HepG2 (cell line): Measurements from ENCODE around the gene SLC35F3. TPM values are rescaled to one million over a fixed set of nuclear protein-coding genes. Genes with fewer than 3 reads are reported as not detected.

Experiments used
- CSRNP2 ChIP-seq: sonication (generic); formaldehyde crosslinking; conservative IDR thresholded peaks from 2 replicates; pipeline ENCODE4 v1.8.0; 2022; ENCODE audit warnings: low read depth, missing genetic modification reagents
- ESRRA ChIP-seq: sonication (generic); formaldehyde crosslinking; IDR thresholded peaks from 2 replicates; pipeline ENCODE4 v1.5.1; 2020; ENCODE audit warnings: mild to moderate bottlenecking, low read depth, missing genetic modification reagents
- FOXK1 ChIP-seq: sonication (generic); formaldehyde crosslinking; IDR thresholded peaks from 2 replicates; pipeline ENCODE4 v1.4.0; 2020; ENCODE audit warnings: low read depth, missing genetic modification reagents, borderline replicate concordance
- FOXP1 ChIP-seq, 2 experiments: fragments of 450-650 bp in 1 of 2; IDR thresholded peaks; 2 replicates each; pipeline ENCODE4 v1.6.1; 2017 to 2018; ENCODE audit warnings: antibody characterized with exemption in 1 of 2
- FOXP4 ChIP-seq: sonication (generic); formaldehyde crosslinking; IDR thresholded peaks from 2 replicates; pipeline ENCODE4 v1.4.0; 2020; ENCODE audit warnings: missing genetic modification reagents
- MYC ChIP-seq: sonication (generic); formaldehyde crosslinking; IDR thresholded peaks from 2 replicates; pipeline ENCODE4 v1.9.0; 2021; ENCODE audit warnings: missing genetic modification reagents, borderline replicate concordance
- NR2C2 ChIP-seq: sonication (generic); formaldehyde crosslinking; IDR thresholded peaks from 2 replicates; pipeline ENCODE4 v1.4.0; 2020; ENCODE audit warnings: missing genetic modification reagents, mild to moderate bottlenecking, moderate library complexity, borderline replicate concordance
- NR3C1 ChIP-seq: sonication (generic); formaldehyde crosslinking; IDR thresholded peaks from 2 replicates; pipeline ENCODE4 v1.4.0; 2020; ENCODE audit warnings: missing genetic modification reagents
- PHF8 ChIP-seq: sonication (generic); formaldehyde crosslinking; IDR thresholded peaks from 2 replicates; pipeline ENCODE4 v1.5.0; 2020; ENCODE audit warnings: missing genetic modification reagents
- REL ChIP-seq: sonication (generic); formaldehyde crosslinking; conservative IDR thresholded peaks from 2 replicates; pipeline ENCODE4 v1.8.0; 2022; ENCODE audit warnings: mild to moderate bottlenecking, missing genetic modification reagents, moderate library complexity
- RORA ChIP-seq: sonication (generic); formaldehyde crosslinking; IDR thresholded peaks from 2 replicates; pipeline ENCODE4 v1.5.0; 2020; ENCODE audit warnings: mild to moderate bottlenecking, missing genetic modification reagents, moderate library complexity
- SMAD1 ChIP-seq: sonication (generic); formaldehyde crosslinking; IDR thresholded peaks from 2 replicates; pipeline ENCODE4 v1.4.0; 2020; ENCODE audit warnings: missing genetic modification reagents, low read depth, mild to moderate bottlenecking, borderline replicate concordance
- SP1 ChIP-seq, 2 experiments: fragments of 450-650 bp in 1 of 2; sonication (generic) in 1 of 2; formaldehyde crosslinking in 1 of 2; IDR thresholded peaks; 2 replicates each; pipeline versions ENCODE4 v1.4.0 to v1.6.1; 2016 to 2020; ENCODE audit warnings: missing genetic modification reagents in 1 of 2
- TBX2 ChIP-seq: sonication (generic); formaldehyde crosslinking; IDR thresholded peaks from 2 replicates; pipeline ENCODE4 v1.5.0; 2020; ENCODE audit warnings: missing genetic modification reagents, mild to moderate bottlenecking, borderline replicate concordance
- TCF7 ChIP-seq: sonication (generic); IDR thresholded peaks from 2 replicates; pipeline ENCODE4 v1.6.1; 2016; ENCODE audit warnings: antibody characterized with exemption, low read depth
- THAP7 ChIP-seq: sonication (generic); formaldehyde crosslinking; IDR thresholded peaks from 2 replicates; pipeline ENCODE4 v1.8.1; 2023; ENCODE audit warnings: mild to moderate bottlenecking, missing genetic modification reagents
- ZFX ChIP-seq: sonication (generic); formaldehyde crosslinking; IDR thresholded peaks from 2 replicates; pipeline ENCODE4 v1.4.0; 2020; ENCODE audit warnings: mild to moderate bottlenecking, low read depth, missing genetic modification reagents, moderate library complexity
- ZNF143 ChIP-seq: sonication (generic); formaldehyde crosslinking; IDR thresholded peaks from 2 replicates; pipeline ENCODE4 v1.4.0; 2020; ENCODE audit warnings: missing genetic modification reagents
- ZNF382 ChIP-seq: sonication (generic); formaldehyde crosslinking; IDR thresholded peaks from 2 replicates; pipeline ENCODE4 v1.5.0; 2020; ENCODE audit warnings: missing genetic modification reagents, mild to moderate bottlenecking, borderline replicate concordance
- ZNF44 ChIP-seq: sonication (generic); formaldehyde crosslinking; IDR thresholded peaks from 2 replicates; pipeline ENCODE4 v1.5.1; 2020; ENCODE audit warnings: mild to moderate bottlenecking, missing genetic modification reagents
- ZSCAN5A ChIP-seq: sonication (generic); formaldehyde crosslinking; IDR thresholded peaks from 2 replicates; pipeline ENCODE4 v1.8.0; 2022; ENCODE audit warnings: mild to moderate bottlenecking, missing genetic modification reagents, borderline replicate concordance
- polyA plus RNA-seq, 8 experiments: library from polyadenylated mRNA; depleted of rRNA in 3 of 8; stranded (reverse) in 7 of 8; unstranded in 1 of 8; fragments of >200 nt; fragmentation: Illumina TruSeq in 4 of 8; extraction: Trizol in 4 of 8; gene quantifications; 2 replicates each; pipeline versions ENCODE4 v1.2.1 to v1.2.3, GENCODE V29; 2011 to 2016; ENCODE audit warnings: low read depth in 4 of 8, missing spikeins in 1 of 8, mixed read lengths in 1 of 8; ENCODE audit not compliant: insufficient read depth in 1 of 8
- total RNA-seq, 5 experiments: library from RNA; depleted of rRNA; stranded (reverse); fragments of >200 nt; fragmentation: Illumina TruSeq; extraction: Trizol; gene quantifications; 2 replicates each; pipeline ENCODE4 v1.2.3, GENCODE V29; 2016; ENCODE audit warnings: low read depth in 1 of 5

Gene SLC35F3
- total and polyA plus RNA-seq, 2 of the 13 experiments (the other 11 are each of a cell fraction or from before 2014, with no cell fraction given): not detected

DNA sequence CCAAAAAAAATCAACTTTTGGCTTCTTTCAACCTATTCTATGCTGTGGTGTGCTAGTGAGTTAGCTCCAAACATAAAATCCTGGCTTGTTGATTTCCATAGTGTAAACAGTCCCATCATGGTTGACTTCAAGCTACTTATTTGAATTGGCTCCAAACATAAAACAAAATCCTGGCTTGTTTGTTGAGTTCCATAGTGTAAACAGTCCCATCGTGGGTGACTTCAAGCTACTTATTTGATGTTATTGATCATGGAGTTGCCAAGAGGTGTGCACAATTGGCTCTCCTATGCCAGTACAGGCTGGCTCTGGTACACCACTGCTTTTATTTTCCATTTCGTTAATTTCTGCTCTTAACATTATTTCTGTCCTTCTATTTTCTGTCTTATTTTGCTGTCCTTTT, 466.9 kb downstream of the SLC35F3 start (continued):
- TF ChIP-seq ZNF382 (CRISPR knock-in tag) (no peak), ZNF44 (no peak), FOXK1 (CRISPR knock-in tag) (0 out of 2 replicates have a peak, but pooled peaks have one; percentile 21), ESRRA (CRISPR knock-in tag) (no peak), RORA (CRISPR knock-in tag) (no peak), FOXP4 (CRISPR knock-in tag) (0 out of 2 replicates have a peak, but pooled peaks have one; percentile 34), REL (CRISPR knock-in tag) (no peak), NR3C1 (CRISPR knock-in tag) (no peak), ZNF143 (no peak), TCF7 (0 out of 2 replicates have a peak, but pooled peaks have one; percentile 43), ZFX (CRISPR knock-in tag) (no peak), SMAD1 (CRISPR knock-in tag) (no peak), THAP7 (CRISPR knock-in tag) (no peak), FOXP1 (IDR thresholded peaks at IDR 0.05) (no peak), FOXP1 (CRISPR knock-in tag; IDR thresholded peaks at IDR 0.05) (peak; percentile 65; the same call in 1 of the 2 replicates), PHF8 (CRISPR knock-in tag) (no peak), MYC (no peak), ZSCAN5A (CRISPR knock-in tag) (no peak), NR2C2 (CRISPR knock-in tag) (no peak), SP1 (IDR thresholded peaks at IDR 0.05) (no peak), SP1 (CRISPR knock-in tag; IDR thresholded peaks at IDR 0.05) (no peak), TBX2 (CRISPR knock-in tag) (no peak), CSRNP2 (no peak)
